HG03521 (cell line): ENCODE measurements around the gene EGFLAM.

ENCODE experiments used
- ATAC-seq: cut with Tn5 transposase; IDR thresholded peaks from one replicate; pipeline ENCODE4 v1.9.1; 2021; ENCODE audit warnings: mild to moderate bottlenecking, moderate library complexity; ENCODE audit not compliant: unreplicated experiment

Gene EGFLAM

DNA sequence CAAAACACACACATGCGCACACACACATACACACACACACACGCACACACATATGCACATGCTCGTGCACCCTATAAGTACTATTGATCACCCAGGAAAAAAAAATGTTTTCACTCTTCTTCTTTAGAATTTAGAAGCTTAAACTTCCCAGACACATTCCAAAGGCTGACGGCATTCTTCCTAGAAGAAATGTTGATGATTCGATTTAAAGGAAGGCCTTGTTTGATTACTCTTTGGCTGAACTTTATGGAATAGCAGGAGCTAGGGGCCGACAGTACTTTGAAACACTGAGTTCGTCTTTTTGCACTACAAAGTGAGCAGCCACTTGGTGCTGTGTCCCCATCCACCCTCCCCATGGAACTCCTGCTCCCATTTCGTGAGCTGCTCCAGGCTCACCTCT is 113.2 kb downstream of the EGFLAM start:
- ATAC-seq: no peak

DNA sequence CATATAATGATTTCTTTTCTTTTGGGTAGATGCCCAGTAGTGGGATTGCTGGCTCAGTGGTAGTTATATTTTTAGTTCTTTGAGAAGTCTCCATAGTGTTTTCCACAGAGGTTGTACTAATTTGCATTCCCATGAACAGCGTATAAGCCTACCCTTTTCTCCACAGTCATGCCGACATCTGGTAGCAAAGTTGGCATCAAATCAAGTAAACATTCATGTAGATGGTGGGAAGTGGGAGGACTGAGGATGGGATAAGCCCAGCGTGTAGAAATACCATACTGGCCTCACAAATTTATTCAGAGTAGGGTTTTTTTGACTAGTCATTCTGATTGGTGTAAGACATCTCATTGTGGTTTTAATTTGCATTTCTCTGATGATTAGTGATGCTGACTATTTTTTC is 115.4 kb downstream of the EGFLAM start:
- ATAC-seq: no peak

DNA sequence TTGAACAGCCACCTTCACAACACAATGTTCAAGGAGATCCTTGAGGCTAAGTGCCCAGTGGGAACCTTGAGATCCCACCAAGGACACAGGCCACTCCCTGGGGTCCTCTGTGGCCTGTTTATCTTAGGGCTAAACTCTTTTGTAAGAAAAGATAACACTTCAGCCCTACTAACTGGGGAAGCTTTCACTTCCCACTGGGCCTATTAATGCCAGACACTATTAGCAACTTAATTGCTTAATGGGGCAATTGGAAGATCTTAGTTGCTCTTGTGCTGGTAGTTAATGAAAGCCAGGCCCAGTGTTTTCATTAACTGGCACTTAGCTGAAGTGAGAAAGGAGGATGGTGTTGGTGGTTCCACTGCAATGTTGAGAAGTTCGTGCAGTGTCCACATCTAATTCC is 117.1 kb downstream of the EGFLAM start:
- ATAC-seq: no peak

DNA sequence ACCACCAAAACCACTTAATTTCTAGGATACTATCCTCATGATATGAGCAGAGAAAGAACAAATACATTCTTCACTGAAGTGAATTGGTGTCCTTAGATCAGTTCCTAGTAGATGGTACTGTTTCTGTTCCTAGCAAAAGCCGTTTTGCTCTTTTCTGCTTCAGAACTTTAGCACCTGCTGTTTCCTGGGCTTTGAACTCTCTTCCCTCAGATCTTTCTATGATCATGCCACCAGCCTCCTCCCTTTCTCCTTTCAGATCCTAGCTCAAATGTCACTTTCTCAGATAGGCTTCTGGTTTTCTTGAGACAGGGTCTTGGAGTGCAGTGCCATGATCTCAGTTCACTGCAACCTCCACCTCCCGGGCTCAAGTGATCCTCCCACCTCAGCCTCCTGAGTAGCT is 118.0 kb downstream of the EGFLAM start:
- no peak for ATAC-seq

DNA sequence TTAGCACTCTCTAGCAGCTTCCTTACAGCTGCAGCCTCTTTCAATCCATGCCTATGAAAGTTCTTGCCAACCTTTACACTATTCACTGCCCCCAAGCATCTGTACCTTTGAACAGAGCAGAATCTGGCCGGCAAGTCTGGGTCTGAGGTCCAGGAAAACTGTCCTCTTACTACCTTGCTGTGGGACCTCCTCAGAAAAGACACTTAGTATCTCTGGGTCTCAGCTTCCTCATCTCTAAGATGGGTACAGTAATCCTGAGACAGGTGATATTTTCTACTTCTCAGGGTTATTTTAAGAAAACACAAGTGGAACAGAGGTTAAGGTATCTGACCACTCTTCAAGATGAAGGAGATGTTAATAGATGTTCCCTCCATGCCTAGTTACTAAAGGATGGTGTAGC is 120.2 kb downstream of the EGFLAM start:
- ATAC-seq: no peak

DNA sequence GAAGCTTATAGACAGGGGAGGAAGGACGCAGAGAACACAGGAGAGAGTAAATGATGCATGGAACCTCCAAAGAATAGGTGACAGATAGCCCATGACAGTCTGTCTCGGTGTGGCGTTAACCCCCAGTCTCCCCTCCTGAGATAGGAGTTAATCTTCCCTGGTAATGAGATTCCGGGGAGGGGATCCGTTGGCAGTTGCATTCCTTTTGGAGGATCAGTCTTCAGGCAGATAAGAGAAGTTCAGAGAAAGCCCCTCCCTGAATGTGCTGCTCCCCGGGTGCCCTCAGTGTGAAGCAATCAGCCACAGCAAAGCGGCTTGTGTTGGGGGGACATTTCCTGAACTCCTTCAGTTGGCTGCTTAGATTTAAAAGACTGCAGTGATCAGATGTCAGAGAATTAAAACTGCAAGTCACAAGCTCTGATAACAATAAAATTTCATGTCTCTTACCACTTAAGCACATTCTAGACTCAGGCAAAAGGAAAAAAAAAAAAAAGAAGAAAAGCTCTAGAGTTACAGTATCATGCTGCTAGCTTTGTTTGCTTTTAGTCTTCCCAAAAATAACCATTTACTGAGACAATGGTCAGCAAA is 121.1 kb downstream of the EGFLAM start:
- no peak for ATAC-seq

DNA sequence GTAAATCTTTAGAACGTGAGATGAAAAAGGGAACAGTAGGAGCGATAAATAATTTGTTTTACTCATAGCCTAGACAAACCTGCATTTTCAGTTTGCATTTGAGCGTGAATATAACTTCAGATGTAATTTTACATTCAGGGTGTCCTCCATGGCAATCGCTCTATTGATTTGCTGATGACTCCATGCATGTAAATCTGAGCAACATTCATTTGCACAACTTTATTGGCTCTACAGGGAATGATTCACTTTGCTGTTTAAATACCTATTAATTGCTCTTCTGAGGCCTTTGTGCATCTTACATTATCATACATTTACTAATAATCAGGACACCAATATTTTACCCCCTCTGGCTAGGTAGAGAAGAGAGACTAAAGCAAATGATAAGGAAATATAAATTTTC is 122.2 kb downstream of the EGFLAM start:
- ATAC-seq: no peak

DNA sequence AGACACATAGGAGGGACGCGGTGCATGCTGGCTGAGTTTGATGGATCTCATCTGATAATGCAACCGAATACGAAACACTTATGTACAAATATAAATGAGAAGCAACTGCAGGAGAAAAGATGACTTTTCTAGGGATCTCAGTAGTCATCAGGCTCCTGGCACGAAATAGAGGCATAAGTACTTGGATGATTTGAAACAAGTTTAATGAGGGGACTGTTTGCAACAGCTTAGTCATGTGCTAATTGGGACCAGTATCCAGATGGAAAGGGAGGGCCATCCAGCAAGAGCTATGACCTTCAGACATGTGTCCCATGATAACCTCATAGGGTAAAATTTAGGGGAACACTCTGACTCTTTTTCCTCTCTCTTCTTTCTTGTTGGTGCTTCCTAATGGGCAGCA is 123.0 kb downstream of the EGFLAM start:
- ATAC-seq: no peak

DNA sequence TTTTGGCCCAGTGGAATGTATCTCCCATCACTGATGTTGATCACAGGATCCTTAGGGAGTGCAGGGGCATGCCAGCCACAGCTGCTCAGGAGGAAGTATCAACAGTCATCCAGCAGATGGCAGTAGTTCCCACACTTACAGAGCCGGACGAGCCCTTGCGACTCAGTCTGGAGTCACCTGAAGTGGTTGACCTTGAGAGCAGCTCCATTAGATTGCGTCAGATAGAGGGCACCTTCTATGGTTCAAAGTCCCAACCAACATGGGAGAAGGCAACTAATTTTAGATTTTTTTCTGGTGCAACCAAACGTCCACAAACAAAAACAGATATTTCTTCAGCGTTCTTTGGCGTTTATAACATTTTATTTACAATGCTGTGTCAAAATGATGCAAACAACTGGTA is 124.5 kb downstream of the EGFLAM start:
- peak; percentile 98 for ATAC-seq

DNA sequence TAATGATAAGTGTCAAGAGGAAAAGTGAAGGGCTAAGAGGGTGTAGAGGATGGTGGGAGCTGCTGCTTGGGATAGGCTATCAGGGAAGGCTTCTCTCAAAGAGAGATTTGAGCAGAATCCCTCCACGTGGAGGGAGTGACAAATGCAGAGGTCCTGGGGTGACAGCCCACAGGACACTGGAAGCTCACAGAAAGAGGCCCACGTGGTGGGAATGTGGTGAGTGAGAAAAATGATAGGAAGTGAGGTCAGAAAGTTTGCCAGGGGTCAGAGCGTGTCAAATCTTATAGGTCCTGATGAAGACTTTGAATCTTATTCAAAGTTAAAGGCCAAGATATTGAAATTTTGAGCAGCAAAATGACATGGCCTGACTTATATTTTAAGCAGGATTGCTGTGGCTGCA is 125.3 kb downstream of the EGFLAM start:
- no peak for ATAC-seq

DNA sequence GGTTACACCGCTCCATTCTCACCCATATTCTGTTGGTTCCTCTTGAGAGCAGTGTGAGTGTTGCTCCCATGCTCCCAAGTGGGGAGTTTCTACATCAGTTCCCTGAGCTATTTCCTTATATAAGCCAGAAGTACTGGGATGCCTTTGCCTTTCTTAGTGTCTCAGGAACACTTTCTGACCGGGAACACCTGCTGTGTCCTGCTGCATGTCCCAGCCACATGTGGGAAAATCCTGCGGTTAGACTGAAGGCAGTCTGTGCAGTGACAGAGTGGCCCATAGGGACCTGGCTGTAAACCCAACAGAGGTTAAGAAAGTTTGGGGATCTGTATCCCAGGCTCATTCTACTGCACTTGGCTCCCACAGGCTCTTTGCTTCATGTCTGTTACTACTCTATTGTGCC is 126.0 kb downstream of the EGFLAM start:
- no peak for ATAC-seq

DNA sequence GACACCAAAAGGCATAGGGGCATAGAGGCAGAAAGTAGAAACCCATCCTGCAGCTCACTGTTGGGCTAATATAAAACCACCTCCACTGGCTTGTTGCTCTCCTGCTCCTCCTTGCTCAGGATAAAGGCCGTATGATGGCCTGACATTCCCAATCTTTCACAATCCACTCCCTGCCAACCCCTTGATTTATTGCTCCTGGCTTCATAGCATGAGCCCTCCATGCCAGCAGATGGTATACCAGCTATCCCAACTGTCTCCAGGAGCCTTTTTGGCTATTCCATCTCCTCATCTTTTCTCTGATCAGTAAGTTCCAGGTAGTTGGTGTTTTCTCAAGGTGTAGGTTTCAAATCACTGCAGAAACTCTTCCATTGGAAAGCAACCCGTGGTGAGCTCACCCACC is 128.8 kb downstream of the EGFLAM start:
- no peak for ATAC-seq

DNA sequence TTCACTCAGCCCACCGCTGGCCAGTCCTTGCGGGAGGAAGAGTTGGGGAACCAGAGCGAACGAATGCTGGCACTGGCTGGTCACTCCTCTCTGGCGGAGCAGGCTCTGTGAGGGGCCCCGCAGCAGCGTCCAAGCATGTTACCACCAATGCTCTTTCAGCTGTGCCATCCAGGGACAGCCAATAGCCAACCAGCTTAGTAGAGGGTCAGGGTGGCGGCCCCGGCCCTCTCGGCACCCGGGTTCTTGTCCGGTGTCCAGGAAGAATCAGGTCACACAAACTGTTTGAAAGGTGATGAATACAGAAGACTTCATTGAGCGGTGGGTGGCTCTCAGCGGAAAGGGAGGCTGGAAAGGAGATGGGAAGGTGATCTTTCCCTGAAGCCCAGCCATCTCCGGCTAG is 135.3 kb downstream of the EGFLAM start:
- ATAC-seq: no peak

DNA sequence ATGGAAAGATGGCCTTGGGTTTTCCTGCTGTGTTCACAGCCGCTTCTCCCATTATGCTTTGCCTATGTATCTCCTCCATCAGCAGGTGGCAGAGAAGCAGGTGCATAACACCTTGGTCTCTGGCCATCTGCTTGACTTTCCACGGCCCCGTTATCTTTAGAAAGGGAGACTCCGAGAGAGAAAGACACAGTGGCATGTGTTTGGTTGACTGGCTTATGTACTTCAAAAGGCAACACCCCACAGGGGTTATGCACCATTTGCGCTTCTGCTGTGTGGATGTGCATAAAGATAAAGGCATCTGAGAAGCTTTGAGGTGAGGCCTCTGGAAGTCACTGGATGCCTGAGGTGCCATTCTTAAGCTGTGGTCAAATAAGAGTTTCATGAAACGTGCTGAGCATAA is 138.4 kb downstream of the EGFLAM start:
- no peak for ATAC-seq

DNA sequence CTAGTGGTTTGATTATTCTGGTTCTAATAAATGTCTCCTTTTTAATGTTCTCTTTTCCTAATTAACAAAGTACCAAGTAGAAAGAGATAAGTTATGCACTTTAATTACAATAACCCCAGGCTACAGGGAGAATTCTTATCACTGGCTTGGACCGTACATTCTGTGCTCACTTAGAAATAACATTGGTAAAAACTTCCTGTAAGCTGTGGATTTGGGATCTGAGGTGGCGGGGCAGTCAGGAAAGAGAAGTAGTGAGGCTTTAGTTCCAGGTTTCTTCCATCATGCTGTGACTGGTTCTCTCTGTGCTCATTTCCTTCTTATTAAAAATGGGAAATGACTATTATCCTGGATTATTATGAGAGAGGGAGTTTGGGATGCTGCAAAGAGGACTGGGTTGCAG is 142.0 kb downstream of the EGFLAM start:
- no peak for ATAC-seq

DNA sequence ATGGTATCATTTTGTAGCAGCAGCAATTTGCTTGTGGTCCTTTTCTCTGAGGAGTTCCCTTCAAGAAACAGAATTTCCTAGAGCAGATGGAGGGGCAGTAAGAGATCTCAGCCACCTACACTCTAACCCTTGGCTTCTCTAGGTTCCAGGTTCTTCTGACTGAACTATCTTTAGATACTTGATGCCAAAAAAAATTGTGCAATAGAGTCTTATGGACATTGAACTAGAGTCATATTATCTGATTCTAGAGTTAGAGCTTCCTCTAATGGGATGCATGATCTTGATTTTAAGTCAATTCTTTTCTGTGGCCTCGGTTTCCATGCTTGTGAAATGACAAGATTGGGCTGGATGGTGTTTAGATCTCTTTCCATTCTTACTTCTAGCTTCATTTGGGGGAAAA is 142.8 kb downstream of the EGFLAM start:
- no peak for ATAC-seq

DNA sequence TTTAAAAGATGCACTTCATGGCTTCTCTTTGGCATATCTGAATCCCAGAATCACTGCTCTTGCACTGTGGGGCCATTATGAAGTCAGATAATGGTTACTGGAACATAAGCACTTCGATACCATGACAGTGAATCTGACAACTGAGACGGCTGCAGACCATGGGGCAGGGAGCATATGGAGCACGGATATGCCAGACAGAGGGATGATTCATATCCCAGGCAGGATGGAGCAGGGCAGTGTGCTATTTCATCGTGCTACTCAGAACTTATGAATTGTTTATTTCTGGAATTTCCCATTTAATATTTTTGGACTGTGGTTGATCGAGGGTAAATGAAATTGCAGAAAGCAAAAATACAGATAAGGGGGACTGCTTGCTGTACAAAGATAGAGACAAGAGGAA is 145.0 kb downstream of the EGFLAM start:
- ATAC-seq: no peak

DNA sequence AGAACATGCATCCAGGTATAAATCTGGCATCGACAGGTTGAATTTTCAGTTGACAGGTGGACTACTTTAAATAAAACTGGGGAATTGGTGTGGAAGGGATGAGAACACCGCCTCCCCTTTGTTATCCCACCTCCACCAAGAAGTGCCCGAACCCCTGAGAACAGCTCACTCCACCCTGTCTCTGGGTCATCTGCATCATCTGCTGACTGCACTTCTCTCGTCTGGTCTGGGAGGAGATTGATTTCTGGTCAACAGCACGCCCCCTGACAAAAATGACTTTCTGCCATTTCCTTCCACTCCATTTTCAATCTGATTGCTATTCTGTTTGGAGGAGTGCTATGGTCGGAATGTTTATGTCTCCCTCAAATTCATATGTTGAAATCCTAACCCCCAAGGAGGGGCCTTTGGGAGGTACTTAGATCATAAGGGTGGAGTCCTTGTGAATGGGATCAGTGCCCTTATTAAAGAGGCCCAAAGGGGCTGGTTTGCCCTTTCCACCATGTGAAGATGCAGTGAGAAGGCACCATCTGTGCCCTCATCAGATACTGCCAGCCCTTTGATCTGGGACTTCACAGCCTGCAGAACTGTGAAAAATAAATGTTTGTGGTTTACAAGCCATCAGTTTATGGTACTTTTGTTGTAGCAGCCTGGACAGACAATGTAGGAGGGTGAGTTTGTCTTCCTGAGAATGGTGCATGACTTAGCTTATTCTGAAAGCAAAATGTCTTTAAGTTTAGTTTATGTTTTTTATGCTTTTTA is 145.7 kb downstream of the EGFLAM start:
- ATAC-seq: no peak

DNA sequence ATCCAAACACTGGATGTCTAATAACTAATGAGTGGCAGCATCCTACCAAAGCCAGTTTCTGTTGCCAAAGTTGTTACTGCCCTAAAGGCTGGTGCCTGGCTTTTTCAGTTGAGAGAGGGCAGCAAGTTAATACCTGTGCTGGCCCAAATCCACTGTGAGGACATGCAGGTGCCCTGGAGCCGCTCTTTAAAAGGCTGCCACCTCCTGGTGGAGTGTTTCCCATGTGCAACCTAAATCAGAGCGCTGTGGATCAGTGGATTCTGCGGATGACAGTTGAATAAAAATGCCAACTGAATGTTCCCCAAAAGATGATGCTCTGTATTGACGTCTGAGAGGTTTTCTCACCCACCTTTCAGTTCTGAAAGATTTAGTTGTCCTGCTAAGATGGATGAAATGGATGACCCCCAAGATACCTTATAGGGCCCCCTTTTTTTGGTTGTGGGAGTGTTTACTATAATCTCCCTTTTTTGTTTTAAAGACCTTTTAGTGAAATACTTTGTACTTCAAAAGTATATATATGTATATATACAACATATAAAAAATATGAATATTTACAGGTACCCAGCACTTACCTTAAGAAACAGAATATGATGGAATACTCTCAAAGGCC is 146.4 kb downstream of the EGFLAM start:
- ATAC-seq: no peak

DNA sequence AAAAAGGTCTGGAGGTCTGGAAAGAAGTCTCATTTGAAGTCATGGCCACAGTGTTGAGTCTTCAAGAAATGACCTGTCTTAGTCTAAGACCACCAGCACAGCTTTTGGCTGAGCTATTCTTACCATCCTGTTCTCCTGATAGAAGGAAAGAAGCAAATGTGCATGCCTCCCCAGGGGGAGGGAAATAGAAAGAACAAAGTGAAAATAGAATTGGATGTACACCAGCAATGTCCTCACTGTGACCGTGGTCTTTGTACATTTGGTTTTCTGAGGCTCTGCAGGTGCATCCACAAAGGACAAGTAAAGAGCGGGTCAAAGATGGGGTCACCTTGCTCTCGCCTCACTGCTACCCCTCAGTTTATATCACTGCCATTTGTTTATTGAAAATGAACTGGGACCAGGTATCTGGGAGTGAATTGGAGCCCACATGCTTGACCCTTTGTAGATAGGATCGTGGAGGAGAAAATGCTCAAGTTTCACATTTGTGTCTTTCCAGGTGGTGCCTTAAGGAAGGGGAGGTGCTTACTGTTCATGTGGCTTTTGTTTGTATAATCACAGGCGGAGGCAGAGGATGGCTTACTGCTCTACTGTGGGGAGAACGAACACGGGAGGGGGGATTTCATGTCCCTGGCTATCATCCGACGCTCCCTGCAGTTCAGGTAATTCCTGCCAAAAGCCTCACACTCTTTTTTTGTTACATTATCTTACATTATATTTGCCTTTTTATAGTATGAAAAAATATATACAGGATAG is 150.3 kb downstream of the EGFLAM start:
- ATAC-seq: no peak

DNA sequence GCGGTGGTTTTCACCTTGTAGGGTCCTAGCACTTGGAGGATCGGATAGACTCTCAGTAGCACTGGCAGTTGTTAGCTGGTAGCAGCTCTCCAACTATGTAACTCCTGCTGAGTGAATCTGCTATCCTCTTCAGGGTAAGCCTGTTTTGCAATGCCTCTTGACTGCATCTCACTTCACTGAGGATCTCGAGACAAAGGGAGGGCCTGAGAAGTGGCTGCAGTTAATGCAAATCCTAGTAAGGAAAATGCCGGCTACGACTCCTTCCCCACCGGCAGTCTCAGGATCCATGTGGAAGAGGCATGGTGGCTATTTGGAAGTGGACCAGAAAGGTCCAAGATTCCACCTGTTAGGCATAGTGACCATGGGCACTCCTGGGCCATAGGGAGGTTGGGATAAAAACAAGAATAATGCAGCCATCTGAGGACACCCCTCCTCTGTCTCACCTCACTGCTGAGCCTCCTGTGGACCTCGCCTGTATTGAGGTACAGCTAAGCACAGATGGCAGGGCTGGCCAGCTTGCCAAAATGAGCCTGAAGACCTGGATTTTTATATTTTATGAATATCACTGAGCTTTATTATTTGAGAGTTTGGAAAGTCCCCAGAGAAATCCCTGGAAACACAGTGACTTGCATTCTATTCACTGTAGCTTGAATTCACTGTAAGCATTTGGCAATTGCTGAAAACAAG is 152.1 kb downstream of the EGFLAM start:
- no peak for ATAC-seq
